SW 1271 (cell line): Measurements from ENCODE around the gene ELP1.
"Not testable (repeated sequence)": the region's sequence is repeated elsewhere in the genome, so short reads cannot be mapped to it uniquely, and the experiment has no call there.

Experiments used
- DNase-seq, 2 experiments: peaks; one replicate each; lab custom pipeline; 2025; lab: John Stamatoyannopoulos, UW

ELP1 gene

GRCh38 chr9:108854094-108854493 is 79.8 kb downstream of the ELP1 start:
- no peak for DNase-seq

DNA sequence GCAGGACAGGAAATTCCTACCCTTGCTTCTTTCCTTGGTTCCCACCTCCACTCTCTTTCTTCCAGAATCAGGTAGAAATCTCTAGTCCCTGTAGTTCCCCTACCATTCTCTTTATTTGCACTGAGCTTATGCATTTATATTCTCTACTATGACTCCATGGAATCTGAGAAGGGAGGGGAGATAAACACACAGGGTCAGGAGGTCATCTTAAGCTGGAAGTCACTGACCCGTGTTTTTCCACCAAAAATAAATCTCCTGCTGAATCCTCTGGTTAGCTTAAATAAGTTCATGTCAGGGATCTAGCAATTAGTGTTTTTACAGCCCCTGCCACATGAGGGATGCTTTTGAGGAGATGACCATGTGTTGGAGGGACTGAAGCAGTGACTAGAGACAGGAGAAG is 81.8 kb downstream of the ELP1 start:
- DNase-seq, result no peak

DNA sequence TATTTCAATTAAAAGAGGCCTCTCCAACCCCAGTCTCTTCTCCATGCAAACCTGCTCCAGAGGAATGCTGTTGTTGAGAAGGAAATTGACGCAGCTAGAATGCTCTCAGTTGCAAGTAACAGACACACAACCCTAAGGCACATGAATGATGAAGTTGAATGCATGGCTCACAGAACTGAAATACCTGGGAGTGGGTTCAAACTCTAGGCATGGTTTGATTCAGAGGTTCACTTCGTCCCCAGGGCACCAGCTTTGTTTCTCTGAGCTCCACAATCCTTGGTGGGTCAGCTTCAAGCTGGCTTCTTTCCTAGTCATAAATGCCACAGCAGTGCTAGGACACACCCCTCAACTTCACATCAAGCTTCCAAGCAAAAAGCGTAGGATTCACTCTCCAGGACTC is 82.8 kb downstream of the ELP1 start:
- no peak for DNase-seq

DNA sequence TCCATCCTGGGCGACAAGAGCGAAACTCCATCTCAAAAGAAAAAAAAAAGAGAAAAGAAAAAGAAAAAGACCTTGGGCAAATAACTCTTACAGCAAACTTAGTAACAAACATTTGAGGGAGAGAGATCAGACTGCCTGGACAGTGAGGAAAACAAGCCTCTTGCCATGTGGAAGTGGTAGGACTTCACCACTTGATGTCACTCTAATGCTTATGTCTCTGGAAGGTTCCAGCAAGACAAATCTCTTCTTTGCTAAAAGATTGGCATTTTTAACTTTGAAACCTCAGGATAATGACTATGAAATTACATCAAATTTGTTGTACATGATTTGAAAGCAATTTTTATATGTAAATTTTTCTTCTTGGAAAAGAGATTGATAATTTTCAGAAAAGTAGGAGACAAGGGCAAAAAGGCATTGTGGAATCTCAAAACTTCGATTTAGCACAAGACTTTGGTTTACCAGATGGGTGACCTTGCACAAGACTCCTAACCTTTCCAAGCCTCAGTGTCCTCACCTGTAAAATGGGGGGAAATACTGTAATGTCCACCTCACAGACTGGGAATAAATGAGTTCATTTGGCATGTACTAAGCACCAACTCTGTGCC is 83.5 kb downstream of the ELP1 start:
- peak in 1 of 2 experiments; percentile 51 for DNase-seq

DNA sequence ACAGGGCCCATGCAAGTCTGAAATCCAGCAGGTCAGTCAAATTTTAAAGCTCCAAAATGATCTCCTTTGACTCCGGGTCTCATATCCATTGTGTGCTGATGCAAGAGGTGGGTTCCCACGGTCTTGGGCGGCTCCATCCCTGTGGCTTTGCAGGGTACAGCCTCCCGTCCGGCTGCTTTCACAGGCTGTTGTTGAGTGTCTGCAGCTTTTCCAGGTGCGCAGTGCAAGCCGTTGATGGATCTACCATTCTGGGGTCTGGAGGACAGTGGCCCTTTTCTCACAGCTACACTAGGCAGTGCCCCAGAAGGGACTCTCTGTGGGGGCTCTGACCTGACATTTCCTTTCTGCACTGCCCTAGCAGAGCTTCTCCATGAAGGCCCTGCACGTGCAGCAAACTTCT is 85.6 kb downstream of the ELP1 start:
- not testable (repeated sequence) for DNase-seq

- DNase-seq, result no peak
These were observed 88.0 kb downstream of the ELP1 start for GRCh38 chr9:108845947-108846346.

DNA sequence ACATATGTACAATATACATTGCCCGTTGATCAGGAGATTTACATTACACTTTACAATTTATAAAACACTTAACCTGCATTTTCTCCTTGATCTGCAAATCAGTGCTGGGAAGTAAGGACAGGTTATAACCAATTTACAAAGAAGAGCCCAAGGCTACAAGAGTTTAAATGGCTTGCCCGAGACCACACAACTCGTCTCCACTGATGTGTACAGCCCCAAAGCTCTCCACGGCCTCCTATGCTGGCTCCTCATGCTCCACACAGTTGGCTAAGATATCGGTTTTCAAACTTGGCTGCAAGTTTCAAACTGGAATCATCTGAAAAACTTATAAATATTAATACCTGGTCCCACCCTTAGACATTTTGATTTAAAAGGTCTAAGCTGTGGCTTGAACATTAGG is 88.4 kb downstream of the ELP1 start:
- DNase-seq, result no peak

DNA sequence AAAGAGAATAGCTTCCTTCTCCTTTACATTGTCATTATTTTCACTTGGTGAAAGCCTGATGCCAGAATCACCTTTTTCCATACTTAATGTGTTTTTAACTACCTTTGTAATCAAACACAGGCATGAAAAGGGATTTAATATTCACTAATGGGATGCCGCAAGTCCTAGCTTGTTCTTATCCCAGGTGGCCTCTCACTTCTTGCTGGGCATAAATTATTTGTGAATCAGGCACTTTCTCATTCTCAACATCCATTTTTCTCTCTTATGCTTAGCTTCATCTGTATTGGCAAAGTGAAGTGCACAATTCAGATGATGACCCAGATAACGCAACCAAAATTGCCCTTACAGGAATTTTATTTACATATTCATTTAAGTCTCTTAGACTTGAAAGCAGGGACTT is 89.1 kb downstream of the ELP1 start:
- no peak for DNase-seq

DNA sequence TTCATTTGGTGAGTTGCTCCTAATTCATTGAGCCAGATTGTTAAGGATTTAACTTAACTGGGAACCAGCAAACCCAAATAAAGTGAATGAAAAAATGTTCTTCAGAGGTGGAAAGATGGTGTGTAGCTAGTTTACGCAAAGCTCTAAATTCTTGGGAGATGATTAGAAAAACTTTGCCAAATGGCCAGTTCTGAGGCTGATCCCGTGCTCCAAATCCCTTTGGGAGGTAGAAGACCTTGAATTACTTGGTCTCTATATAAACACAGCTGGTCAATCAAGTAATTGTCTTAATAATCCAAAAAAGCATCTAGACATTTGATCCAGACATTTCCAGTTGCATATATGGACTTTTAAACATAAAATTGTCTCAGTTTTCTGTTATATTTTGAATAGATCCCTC is 89.5 kb downstream of the ELP1 start:
- DNase-seq, result no peak

DNA sequence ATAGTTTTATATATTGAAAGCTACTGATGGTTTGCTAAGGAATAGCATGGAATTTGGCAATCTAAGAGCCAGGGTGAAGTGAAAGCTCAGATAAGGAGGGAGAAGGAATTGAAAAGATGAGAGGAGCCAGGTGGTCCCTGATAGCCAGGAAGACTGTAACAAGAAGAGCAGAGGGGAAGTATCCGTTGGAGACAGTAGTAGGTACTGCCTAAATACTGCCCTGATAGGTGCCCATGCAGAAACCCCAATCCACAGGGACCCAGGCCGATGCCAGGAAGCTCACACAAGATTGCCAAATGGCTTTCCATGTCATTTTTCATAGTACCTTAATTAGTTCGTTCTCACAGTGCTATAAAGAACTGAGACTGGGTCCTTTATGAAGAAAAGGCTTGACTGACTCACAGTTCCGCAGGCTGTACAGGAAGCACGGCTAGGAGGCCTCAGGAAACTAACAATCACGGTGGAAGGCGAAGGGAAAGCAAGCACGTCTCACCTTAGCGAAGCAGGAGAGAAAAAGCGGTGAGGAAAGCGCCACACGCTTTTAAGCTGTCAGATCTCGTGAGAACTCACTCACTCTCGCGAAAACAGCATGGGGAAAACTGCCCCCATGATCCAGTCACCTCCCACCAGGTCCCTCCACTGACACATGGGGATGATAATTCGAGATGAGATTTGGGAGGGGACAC is 91.2 kb downstream of the ELP1 start:
- no peak for DNase-seq

- DNase-seq, result not testable (repeated sequence)
These were observed 94.4 kb downstream of the ELP1 start for GRCh38 chr9:108839561-108839960.

GRCh38 chr9:108838017-108838416 is 95.9 kb downstream of the ELP1 start:
- DNase-seq, result no peak

DNA sequence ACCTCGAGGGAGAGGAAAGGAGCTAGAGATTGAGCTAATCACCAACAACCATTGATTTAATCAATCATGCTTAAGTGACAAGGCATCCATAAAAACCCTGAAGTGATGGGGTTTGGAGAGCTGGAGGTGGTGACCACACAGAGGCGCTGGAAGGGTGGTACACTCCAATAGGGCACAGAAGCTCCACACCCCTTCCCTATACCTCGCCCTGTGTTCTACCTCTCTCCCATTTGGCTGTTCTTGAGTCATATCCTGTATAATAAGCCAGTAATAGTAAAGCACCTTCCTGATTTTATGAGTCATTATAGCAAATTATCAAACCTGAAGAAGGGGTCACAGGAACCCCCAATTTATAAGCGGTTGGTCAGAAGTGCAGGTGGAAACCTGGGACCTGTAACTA is 96.4 kb downstream of the ELP1 start:
- DNase-seq, result no peak

GRCh38 chr9:108836781-108837180 is 97.1 kb downstream of the ELP1 start:
- no peak for DNase-seq

DNA sequence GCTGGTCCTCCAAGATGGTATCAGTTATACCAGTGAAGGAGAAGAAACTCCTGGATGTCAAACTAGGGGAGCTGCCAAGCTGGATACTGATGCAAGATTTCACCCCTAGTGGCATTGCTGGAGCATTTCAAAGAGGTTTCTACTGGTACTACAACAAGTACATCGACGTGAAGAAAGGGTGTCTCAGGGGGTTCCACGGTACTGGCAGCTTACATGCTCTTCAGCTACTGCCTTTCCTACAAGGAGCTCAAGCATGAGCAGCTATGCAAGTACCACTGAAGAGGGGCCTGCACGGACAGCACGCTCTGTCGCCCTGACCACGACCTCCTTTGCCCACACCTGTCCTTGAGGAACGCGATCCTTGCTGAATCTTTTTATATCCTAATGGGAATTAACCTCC is 97.6 kb downstream of the ELP1 start:
- no peak for DNase-seq

- no peak for DNase-seq
These were observed 98.1 kb downstream of the ELP1 start for GRCh38 chr9:108835831-108836230.

- DNase-seq, result no peak
These were observed 98.8 kb downstream of the ELP1 start for GRCh38 chr9:108834959-108835665.

GRCh38 chr9:108832179-108832500 is 101.8 kb downstream of the ELP1 start:
- no peak for DNase-seq

GRCh38 chr9:108831496-108832178 is 102.3 kb downstream of the ELP1 start:
- DNase-seq, result no peak

GRCh38 chr9:108830272-108830671 is 103.7 kb downstream of the ELP1 start:
- no peak for DNase-seq

DNA sequence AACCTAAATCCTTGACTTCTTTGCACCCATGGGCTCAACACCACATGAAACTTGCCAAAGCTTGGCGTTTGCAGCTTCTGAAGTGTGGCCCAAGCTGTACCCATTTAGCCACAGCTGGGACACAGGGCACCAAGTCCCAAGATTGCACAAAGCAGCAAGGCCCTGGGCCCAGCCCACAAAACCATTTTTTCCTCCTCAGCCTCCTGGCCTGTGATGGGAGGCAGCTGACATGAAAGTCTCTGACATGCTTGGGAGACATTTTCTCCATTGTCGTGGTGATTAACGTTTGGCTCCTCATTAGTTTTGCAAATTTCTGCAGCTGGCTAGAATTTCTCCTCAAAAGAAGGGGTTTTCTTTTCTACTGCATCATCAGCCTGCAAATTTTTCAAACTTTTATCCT is 110.1 kb downstream of the ELP1 start:
- DNase-seq, result no peak
